ENCODE data around the gene SRSF2.

GRCh38 chr17:76722279-76722678 is 14.9 kb downstream of the SRSF2 start:
- TF ChIP-seq POLR2A (IDR thresholded peaks at IDR 0.05): no peak
- TF ChIP-seq, protein P1, sequence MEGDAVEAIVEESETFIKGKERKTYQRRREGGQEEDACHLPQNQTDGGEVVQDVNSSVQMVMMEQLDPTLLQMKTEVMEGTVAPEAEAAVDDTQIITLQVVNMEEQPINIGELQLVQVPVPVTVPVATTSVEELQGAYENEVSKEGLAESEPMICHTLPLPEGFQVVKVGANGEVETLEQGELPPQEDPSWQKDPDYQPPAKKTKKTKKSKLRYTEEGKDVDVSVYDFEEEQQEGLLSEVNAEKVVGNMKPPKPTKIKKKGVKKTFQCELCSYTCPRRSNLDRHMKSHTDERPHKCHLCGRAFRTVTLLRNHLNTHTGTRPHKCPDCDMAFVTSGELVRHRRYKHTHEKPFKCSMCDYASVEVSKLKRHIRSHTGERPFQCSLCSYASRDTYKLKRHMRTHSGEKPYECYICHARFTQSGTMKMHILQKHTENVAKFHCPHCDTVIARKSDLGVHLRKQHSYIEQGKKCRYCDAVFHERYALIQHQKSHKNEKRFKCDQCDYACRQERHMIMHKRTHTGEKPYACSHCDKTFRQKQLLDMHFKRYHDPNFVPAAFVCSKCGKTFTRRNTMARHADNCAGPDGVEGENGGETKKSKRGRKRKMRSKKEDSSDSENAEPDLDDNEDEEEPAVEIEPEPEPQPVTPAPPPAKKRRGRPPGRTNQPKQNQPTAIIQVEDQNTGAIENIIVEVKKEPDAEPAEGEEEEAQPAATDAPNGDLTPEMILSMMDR (IDR thresholded peaks at IDR 0.05): no peak

All from testis (tissue), 2 donors.